Coronary artery (tissue), 2 donors: ENCODE results near the gene CNTN1.
"Not testable (repeated sequence)": the region's sequence is repeated elsewhere in the genome, so short reads cannot be mapped to it uniquely, and the experiment has no call there.

Source experiments
- DNase-seq: peaks from one replicate; pipeline ENCODE4 v3.0.0-alpha.2; 2017; ENCODE audit warnings: low spot score
- H3K27ac ChIP-seq, 2 donors: fragments of 200-600 bp; sonication (generic); one replicate each; pipeline ENCODE4 v1.5.1; 2016 to 2019
- H3K4me3 ChIP-seq: fragments of 200-600 bp; sonication (generic); 2 replicates; pipeline ENCODE4 v1.5.1; 2016; ENCODE audit warnings: mild to moderate bottlenecking, moderate library complexity
- TF ChIP-seq, protein P1 (sequence below): fragments of 200-600 bp; sonication (generic); IDR thresholded peaks from one replicate; pipeline ENCODE4 v1.5.1; 2019; ENCODE audit warnings: antibody characterized with exemption

The CNTN1 gene

DNA sequence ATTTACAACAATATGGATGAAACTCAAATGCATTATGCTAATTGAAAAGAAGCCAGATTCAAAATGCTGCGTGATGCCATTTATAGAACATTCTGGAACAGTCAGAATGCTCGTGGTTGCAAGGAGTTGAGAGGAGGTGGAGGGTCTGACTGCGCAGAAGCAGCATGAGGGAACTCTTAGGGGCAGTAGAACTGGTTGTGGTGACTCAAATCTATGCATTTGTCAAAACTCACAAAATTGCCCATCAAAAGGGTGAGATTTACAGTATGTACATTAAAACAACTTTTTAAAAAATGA, 382.2 kb downstream of the CNTN1 start:
- no peak for DNase-seq
- Histone ChIP-seq H3K4me3 (no peak overlapping the region), H3K27ac (no peak overlapping the region)
- TF ChIP-seq, protein P1, sequence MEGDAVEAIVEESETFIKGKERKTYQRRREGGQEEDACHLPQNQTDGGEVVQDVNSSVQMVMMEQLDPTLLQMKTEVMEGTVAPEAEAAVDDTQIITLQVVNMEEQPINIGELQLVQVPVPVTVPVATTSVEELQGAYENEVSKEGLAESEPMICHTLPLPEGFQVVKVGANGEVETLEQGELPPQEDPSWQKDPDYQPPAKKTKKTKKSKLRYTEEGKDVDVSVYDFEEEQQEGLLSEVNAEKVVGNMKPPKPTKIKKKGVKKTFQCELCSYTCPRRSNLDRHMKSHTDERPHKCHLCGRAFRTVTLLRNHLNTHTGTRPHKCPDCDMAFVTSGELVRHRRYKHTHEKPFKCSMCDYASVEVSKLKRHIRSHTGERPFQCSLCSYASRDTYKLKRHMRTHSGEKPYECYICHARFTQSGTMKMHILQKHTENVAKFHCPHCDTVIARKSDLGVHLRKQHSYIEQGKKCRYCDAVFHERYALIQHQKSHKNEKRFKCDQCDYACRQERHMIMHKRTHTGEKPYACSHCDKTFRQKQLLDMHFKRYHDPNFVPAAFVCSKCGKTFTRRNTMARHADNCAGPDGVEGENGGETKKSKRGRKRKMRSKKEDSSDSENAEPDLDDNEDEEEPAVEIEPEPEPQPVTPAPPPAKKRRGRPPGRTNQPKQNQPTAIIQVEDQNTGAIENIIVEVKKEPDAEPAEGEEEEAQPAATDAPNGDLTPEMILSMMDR, result no peak

DNA sequence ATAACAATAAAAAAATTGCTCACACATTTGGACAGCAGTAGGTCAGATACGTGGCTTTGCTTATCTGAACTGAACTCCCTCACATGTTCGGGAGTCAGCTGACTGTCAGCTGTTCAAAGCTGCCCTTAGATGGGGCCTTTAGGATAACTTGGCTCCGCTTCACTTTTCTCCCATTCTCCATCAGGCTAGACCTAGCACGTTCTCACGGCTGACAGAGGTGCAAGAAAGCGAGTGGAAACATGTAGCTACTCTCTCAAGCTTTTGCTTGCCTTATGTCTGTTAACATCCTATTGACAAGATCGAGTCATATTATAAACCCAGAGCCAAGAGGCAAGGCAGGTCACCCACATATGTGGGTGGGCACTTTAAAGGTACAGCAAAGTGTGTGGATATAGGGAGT, 383.9 kb downstream of the CNTN1 start:
- Histone ChIP-seq H3K27ac (no peak overlapping the region), H3K4me3 (no peak overlapping the region)
- TF ChIP-seq, protein P1, result no peak
- DNase-seq, result no peak

DNA sequence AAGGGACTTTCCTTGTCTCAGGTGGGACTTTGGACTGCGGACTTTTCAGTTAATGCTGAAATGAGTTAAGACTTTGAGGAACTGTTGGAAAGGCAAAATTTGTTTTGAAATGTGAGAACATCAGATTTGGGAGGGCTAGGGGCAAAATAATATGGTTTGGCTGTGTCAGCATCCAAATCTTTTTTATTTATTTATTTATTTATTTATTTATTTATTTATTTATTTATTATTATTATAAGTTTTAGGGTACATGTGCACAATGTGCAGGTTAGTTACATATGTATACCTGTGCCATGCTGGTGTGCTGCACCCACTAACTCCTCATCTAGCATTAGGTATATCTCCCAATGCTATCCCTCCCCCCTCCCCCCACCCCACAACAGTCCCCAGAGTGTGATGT, 389.0 kb downstream of the CNTN1 start:
- not testable (repeated sequence) for H3K4me3 ChIP-seq, DNase-seq, H3K27ac ChIP-seq

DNA sequence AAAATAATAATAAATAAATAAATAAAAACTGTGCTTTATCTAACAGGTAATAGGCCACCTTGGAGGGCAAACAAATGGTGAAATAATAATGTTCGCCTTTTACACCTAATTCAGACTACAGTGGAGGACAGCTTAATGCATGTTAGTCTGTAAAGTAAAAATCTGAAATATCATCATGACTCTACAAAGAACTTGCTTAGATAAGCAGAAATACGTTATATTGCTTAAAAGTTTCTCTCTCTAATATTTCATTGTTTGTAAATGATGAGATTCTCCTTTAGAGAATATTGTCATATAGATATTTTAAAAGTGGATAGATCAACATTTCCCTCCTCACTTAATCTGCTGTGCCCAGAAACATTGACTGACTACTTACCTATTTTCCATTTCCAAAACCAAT, 397.2 kb downstream of the CNTN1 start:
- Histone ChIP-seq H3K27ac (no peak overlapping the region), H3K4me3 (no peak overlapping the region)
- DNase-seq, result no peak
- TF ChIP-seq, protein P1, result no peak

DNA sequence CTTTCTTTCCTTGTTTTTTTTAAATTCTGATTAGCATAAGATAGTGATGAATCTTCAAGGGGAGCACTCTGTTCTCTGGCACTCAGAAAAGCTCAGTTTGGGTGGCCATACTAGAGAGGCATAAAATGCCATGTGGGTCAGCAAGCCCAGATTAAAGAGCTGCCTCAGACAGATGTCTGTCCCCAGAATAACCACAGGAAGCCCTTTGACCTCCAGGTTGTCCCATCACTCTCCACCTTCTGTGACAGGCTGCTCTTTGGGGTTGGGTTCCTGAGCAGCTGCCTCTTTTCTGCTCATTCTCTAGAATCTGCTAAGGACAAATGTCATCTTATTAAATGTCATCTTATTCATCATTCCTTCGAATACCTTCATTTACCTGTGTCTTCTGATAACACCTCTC, 399.9 kb downstream of the CNTN1 start:
- no peak overlapping the region for H3K27ac ChIP-seq
- H3K4me3 ChIP-seq, result no peak overlapping the region
- TF ChIP-seq, protein P1, result no peak
- no peak for DNase-seq

DNA sequence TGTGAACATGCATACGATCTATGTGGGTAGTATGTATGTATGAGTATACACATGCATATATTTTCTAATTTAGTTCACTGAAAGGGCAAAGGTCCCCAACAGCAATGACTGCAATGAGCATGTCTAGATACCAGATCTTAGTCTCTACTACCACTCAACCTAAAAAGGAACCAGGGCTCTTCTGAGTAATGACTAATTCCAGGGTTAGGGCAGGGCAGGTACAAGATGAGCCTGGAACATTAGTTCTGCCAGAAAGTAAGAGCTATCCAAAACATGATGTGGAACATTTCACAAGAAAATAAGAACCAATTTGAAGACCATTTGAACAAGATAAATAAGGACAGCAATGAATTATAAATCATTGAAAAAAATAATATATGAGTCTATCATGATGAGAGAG, 404.6 kb downstream of the CNTN1 start:
- no peak for DNase-seq
- TF ChIP-seq, protein P1, result no peak
- Histone ChIP-seq H3K27ac (no peak overlapping the region), H3K4me3 (no peak overlapping the region)

DNA sequence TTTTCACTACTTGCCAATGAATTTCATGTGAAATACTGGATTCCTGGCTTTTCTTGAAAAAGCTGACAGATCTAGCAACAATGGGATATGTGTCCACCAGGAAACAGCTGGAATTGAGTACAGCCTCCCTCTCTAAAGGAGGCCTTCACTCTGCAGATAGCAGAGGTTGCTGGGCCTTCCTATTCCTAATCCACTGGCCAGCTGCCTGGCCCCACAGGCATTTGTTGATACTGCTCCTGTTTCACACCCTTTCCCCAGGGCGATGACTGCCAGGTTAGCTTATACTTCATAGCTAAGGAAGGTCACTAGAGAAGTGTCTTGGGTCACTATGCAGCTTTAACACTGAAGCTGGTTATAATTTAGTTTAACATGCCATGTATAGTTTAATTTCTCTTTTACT, 408.3 kb downstream of the CNTN1 start:
- DNase-seq, result no peak
- TF ChIP-seq, protein P1, result no peak
- no peak overlapping the region for H3K4me3 ChIP-seq
- no peak overlapping the region for H3K27ac ChIP-seq

DNA sequence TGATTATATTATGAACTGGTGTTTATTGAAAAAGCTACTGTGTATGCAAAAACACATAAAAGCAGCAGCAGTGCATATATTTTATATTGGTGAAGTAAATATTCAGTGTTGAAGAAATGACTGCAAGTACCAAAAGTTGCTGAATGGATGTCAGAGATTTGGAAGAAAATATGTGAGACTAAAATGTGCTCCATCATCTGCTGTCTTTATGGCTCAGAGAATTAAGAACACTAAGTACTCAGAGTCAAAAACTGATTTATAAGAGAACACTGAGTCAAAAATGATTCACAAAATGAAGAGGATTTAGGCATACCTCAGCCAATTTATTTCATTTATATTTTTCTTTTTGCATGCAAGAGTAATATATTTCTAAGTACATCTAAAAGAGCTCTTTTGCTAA, 409.6 kb downstream of the CNTN1 start:
- TF ChIP-seq, protein P1, result no peak
- no peak for DNase-seq
- no peak overlapping the region for H3K27ac ChIP-seq

More for the DNA sequence above, 409.6 kb downstream of the CNTN1 start:
- no peak overlapping the region for H3K4me3 ChIP-seq
